Tibial nerve (tissue), 4 donors: Measurements from ENCODE around the gene MAB21L4. TPM values are rescaled to one million over a fixed set of nuclear protein-coding genes. Genes with fewer than 3 reads are reported as not detected.

Experiments used
- DNase-seq, 2 donors: peaks; one replicate each; pipeline ENCODE4 v3.0.0-alpha.2; 2019; ENCODE audit warnings: low spot score in 2 of 2
- H3K27ac ChIP-seq, 4 donors: fragments of 200-600 bp; sonication (generic) in 3 of 4; one replicate each; pipeline ENCODE4 v1.5.1; 2017 to 2019; ENCODE audit warnings: mild to moderate bottlenecking in 1 of 4
- H3K27me3 ChIP-seq, 2 donors: fragments of 200-600 bp; sonication (generic) in 1 of 2; one replicate each; pipeline versions ENCODE4 v1.5.1 to v1.6.0; 2017 to 2019
- H3K36me3 ChIP-seq, 3 donors: fragments of 200-600 bp; sonication (generic); one replicate each; pipeline ENCODE4 v1.5.1; 2018 to 2019
- H3K4me1 ChIP-seq, 4 donors: fragments of 200-600 bp; sonication (generic) in 3 of 4; one replicate each; pipeline ENCODE4 v1.5.1; 2017 to 2019
- H3K4me3 ChIP-seq, 4 donors: fragments of 200-600 bp; sonication (generic) in 3 of 4; one replicate each; pipeline ENCODE4 v1.5.1; 2017 to 2019; ENCODE audit warnings: mild to moderate bottlenecking in 1 of 4, moderate library complexity in 1 of 4
- H3K9me3 ChIP-seq, 4 donors: fragments of 200-600 bp; sonication (generic) in 3 of 4; one replicate each; pipeline ENCODE4 v1.5.1; 2017 to 2019
- EP300 ChIP-seq, 2 donors: sonication (generic); formaldehyde crosslinking; IDR thresholded peaks; one replicate each; pipeline ENCODE4 v1.6.1; 2017; ENCODE audit warnings: antibody characterized with exemption in 2 of 2, mild to moderate bottlenecking in 1 of 2
- POLR2A ChIP-seq, 2 donors: fragments of 450-650 bp; IDR thresholded peaks; one replicate each; pipeline ENCODE4 v1.6.1; 2017; ENCODE audit warnings: antibody characterized with exemption in 2 of 2, mild to moderate bottlenecking in 2 of 2, moderate library complexity in 2 of 2
- WGBS, 2 donors: methylation state at CpG; one replicate each; pipeline ENCODE4 v1.1.5; 2018; 5-methylcytosine and 5-hydroxymethylcytosine counted together
- total RNA-seq, 4 donors: library from RNA; depleted of rRNA; stranded (reverse); fragments of >200 nt; gene quantifications; one replicate each; pipeline ENCODE4 v1.1.0, GENCODE V29; 2016
- TF ChIP-seq, protein P1 (sequence below), 5 experiments: fragments of 200-600 bp in 3 of 5; fragments of 450-650 bp in 2 of 5; sonication (generic) in 3 of 5; IDR thresholded peaks; one replicate each; pipeline ENCODE4 v1.5.1; 2016 to 2019; ENCODE audit warnings: antibody characterized with exemption in 5 of 5, mild to moderate bottlenecking in 3 of 5, moderate library complexity in 2 of 5

The MAB21L4 gene
- total RNA-seq, 4 donors from 2014 or later, result not detected

DNA sequence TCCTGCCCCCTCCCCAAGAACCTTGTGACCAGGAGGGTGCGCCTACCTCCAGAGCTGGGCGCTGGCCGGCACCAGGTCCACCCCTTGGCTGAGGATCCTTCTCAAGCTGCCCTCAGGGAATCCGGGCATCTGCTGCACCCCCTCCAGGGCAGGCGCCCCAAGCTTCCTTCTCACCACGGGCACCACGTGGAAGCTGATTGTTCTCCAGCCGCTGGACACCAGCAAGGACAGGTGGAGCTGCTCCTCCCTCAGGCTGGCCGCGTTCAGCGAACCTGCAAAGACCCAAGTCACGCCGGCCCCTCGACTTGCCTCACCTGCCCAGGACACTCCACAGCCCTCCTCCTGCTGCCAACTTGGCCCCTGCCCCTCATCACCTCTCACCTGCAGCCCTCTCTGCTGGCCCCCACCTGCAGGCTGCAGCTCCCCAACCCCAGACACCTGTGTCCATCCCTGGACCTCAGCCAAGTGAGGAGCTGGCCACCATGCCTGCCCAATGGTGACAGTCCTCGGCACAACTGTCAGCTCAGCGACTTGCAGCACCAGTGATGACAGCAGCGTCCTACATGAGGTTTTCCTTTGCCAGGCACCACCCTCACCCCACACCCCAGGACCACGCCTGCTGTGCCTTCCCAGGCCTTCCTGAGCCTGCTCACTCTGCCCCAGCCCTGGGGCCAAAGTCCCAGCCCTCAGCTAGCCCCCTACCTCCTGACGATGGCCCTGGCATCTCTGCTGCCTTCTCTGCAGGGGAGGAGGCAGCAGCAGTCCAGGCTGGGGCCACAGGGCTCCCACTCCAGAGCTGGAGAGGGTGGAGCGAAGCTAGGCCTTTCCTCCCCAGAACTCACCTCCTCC, 4.2 kb downstream of the MAB21L4 start:
- Histone ChIP-seq H3K9me3 (no peaks in the 10 kb centered on the region), H3K27me3 (no peaks in the 10 kb centered on the region), H3K36me3 (no peaks in the 10 kb centered on the region), H3K27ac (no peak overlapping the region), H3K4me1 (no peaks in the 10 kb centered on the region), H3K4me3 (no peak overlapping the region)
- WGBS, 2 donors, result 70 to 82% methylated on average over 18 to 19 of the region's 20 CpGs
- no peak for TF ChIP-seq POLR2A (IDR thresholded peaks at IDR 0.05)
- no peak for TF ChIP-seq EP300 (IDR thresholded peaks at IDR 0.05)
- TF ChIP-seq, protein P1, sequence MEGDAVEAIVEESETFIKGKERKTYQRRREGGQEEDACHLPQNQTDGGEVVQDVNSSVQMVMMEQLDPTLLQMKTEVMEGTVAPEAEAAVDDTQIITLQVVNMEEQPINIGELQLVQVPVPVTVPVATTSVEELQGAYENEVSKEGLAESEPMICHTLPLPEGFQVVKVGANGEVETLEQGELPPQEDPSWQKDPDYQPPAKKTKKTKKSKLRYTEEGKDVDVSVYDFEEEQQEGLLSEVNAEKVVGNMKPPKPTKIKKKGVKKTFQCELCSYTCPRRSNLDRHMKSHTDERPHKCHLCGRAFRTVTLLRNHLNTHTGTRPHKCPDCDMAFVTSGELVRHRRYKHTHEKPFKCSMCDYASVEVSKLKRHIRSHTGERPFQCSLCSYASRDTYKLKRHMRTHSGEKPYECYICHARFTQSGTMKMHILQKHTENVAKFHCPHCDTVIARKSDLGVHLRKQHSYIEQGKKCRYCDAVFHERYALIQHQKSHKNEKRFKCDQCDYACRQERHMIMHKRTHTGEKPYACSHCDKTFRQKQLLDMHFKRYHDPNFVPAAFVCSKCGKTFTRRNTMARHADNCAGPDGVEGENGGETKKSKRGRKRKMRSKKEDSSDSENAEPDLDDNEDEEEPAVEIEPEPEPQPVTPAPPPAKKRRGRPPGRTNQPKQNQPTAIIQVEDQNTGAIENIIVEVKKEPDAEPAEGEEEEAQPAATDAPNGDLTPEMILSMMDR (IDR thresholded peaks at IDR 0.05), result no peak
- DNase-seq, result no peak

DNA sequence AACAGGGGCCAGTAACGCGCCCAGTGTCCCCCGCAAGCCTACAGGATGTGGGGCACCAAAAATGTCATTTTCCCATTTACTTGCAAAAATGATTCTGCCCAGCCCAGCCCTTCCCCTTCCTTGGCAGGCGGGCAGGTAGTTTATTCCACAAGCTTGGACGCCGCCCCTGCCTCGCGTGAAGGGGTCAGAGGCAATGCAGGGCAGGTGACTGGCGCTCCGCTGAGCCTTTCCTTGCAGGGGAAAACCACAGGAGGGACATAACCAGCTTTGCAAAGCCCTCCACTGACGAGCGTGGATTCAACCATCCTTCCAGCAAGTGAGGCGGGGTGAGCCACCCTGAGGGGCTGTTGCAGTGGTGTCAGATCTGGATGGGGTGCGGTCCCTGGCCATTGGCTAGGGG, 5.3 kb downstream of the MAB21L4 start:
- H3K27me3 ChIP-seq, result no peaks in the 10 kb centered on the region
- H3K9me3 ChIP-seq, result no peaks in the 10 kb centered on the region
- TF ChIP-seq, protein P1 (IDR thresholded peaks at IDR 0.05), result no peak
- TF ChIP-seq EP300 (IDR thresholded peaks at IDR 0.05) (no peak), POLR2A (IDR thresholded peaks at IDR 0.05) (no peak)
- no peak overlapping the region for H3K4me3 ChIP-seq
- no peaks in the 10 kb centered on the region for H3K4me1 ChIP-seq
- no peak overlapping the region for H3K27ac ChIP-seq
- WGBS, 2 donors, result 80 to 81% methylated on average over 13 to 14 of the region's 14 CpGs
- no peaks in the 10 kb centered on the region for H3K36me3 ChIP-seq
- DNase-seq, result no peak

DNA sequence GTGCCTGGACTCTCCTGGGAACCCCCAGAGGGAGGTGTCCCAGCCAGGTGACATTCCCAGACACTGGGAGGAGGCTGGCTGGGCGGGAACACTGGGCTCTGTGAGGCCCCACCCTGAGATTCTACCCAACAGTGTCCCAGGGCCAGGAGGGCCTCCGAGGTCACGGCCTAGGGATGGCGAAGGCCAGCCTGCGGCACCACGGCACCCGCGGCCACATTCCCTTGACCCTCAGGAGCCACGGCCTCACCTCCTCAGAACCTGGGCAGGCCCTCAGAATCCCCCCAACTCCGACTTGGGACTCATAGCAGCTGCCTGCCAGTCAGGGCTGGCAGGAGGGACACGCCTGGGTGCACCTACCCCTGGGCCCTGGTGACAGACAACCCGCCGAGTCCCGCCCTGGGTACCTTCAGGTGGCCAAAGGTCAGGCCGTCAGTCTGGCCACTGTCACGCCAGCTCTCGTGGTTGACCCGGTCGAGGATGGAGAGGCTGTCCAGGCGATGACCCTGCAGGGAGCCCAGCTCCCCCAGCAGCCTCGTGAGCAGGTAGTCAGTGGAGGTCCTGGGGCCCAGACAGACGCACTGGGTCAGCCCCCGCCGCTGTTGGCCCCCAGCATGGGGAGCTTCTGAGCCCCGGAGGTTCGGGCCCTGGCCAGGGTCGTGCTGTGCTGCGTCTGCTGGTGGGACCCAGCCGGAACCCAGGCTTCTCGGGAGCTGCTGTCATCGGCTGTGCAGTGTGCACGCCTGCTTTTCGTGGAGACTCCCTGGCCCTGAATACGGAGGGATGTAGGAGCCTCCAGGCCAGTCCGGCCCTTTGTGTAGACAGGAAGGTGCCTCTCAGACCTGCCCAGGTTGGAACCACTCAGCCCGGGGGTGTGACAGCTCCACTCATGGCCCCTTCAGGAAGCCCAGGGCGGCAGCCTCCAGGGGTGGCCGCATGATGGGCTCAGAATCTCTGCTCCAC, 6.1 kb downstream of the MAB21L4 start:
- TF ChIP-seq POLR2A (IDR thresholded peaks at IDR 0.05) (no peak), EP300 (IDR thresholded peaks at IDR 0.05) (no peak)
- TF ChIP-seq, protein P1 (IDR thresholded peaks at IDR 0.05), result no peak
- WGBS, 2 donors, result 83% methylated on average over 5 to 15 of the region's 38 CpGs

DNA sequence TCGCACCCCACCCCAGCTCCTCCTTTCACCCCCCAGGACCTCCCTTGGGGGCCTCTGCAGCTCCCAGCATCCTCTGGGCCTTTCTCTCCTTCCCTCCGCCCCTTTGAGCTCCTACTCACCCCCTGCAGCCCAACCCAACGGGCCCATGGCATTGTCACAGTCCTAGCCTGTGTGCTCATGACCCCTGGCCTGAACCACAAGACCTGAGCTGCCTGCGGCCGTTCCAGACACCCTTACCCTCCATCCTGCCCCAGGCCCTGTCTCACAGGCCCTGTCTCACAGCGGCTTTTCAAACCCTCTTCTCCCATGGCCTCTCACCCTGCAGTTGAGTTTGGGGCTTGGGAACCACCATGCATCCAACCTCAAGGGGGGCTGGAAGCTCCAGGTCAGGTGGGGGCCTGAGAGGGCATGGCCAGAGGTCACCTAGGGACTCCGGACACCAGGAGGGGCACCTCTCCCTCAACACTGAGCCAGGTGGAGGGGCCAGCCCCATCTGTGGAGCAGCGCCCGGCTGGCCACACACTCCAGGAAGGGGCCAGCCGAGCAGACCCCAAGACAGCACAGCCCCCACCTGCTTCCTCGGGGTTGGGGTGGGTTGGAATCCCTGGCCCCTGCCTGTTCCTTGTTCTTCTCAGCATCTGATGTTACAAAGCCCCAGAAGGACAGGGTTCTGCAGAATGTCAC, 6.9 kb downstream of the MAB21L4 start:
- H3K27me3 ChIP-seq, result no peaks in the 10 kb centered on the region
- H3K27ac ChIP-seq, result no peak overlapping the region
- no peaks in the 10 kb centered on the region for H3K4me1 ChIP-seq
- WGBS, 2 donors, result 63 to 79% methylated on average over 9 to 11 of the region's 11 CpGs
- no peaks in the 10 kb centered on the region for H3K36me3 ChIP-seq
- H3K4me3 ChIP-seq, result no peak overlapping the region
- DNase-seq, result no peak
- H3K9me3 ChIP-seq, result no peaks in the 10 kb centered on the region
- TF ChIP-seq, protein P1 (IDR thresholded peaks at IDR 0.05), result no peak
- no peak for TF ChIP-seq POLR2A (IDR thresholded peaks at IDR 0.05)

More for the DNA sequence above, 6.1 kb downstream of the MAB21L4 start:
- H3K4me1 ChIP-seq, result no peaks in the 10 kb centered on the region
- no peak overlapping the region for H3K27ac ChIP-seq
- no peak overlapping the region for H3K4me3 ChIP-seq
- no peak for DNase-seq
- H3K36me3 ChIP-seq, result no peaks in the 10 kb centered on the region
- H3K9me3 ChIP-seq, result no peaks in the 10 kb centered on the region
- no peaks in the 10 kb centered on the region for H3K27me3 ChIP-seq
